Measurements from ENCODE around the gene SLIT3.

The SLIT3 gene

DNA sequence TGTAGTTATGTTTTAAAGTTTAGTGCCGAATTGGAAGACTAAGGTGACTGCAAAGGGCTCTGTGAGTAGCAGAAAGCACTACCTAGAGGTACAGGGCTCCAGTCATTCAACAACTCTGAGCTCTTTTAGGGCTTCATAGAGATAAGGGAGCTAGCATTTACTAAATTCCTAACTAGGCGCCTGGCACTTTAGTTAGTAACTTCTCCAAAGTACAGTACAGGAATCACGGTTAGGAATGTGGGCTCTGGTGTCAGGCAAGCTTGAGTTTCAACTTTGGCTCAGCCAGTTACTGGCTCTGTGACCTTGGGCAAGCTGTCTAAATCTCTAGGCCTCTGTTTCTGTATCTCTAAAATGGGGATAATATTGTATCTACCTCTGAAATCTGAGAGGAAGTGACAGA is 115.3 kb downstream of the SLIT3 start:
- Histone ChIP-seq H3K27ac (ENCODE audit: insufficient read depth, low read length, poor library complexity, severe bottlenecking) (no peak overlapping the region), H3K27me3 (replicated peaks; ENCODE audit: control insufficient read depth, insufficient read depth, low read length, poor library complexity, severe bottlenecking) (no peaks in the 10 kb centered on the region), H3K4me3 (ENCODE audit: insufficient read depth, low read depth, low read length, poor library complexity, severe bottlenecking) (no peak overlapping the region), H3K36me3 (ENCODE audit: control insufficient read depth, insufficient read depth, low read length) (no peaks in the 10 kb centered on the region), H3K9me3 (ENCODE audit: control insufficient read depth, low read length) (no peaks in the 10 kb centered on the region), H3K4me1 (ENCODE audit: control insufficient read depth, insufficient read depth, low read length, poor library complexity, severe bottlenecking) (no peaks in the 10 kb centered on the region)
- DNase-seq, result no peak

DNA sequence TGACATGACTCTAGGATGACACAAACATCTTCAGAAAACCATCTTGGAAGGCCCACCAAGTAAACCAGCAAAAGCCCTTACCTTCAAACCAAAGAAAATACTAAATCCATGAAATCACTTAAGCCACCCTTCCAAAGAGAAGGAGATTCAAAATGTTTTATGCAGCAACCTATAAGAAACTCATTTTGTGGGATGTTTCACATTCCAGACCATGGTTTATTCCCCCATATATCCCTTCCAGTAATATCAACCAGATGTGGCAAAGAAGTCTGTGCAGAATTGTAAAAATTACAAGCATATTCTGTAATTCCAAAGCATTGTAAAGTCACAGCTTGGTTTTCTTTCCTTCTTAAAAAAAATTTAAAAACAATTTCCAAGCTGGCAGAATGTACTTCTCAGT is 117.4 kb downstream of the SLIT3 start:
- no peak overlapping the region for H3K4me3 ChIP-seq (ENCODE audit: insufficient read depth, low read depth, low read length, poor library complexity, severe bottlenecking)
- no peak overlapping the region for H3K27ac ChIP-seq (ENCODE audit: insufficient read depth, low read length, poor library complexity, severe bottlenecking)
- no peaks in the 10 kb centered on the region for H3K9me3 ChIP-seq (ENCODE audit: control insufficient read depth, low read length)
- H3K36me3 ChIP-seq (ENCODE audit: control insufficient read depth, insufficient read depth, low read length), result no peaks in the 10 kb centered on the region
- DNase-seq, result no peak
- H3K4me1 ChIP-seq (ENCODE audit: control insufficient read depth, insufficient read depth, low read length, poor library complexity, severe bottlenecking), result no peaks in the 10 kb centered on the region
- H3K27me3 ChIP-seq (replicated peaks; ENCODE audit: control insufficient read depth, insufficient read depth, low read length, poor library complexity, severe bottlenecking), result no peaks in the 10 kb centered on the region

DNA sequence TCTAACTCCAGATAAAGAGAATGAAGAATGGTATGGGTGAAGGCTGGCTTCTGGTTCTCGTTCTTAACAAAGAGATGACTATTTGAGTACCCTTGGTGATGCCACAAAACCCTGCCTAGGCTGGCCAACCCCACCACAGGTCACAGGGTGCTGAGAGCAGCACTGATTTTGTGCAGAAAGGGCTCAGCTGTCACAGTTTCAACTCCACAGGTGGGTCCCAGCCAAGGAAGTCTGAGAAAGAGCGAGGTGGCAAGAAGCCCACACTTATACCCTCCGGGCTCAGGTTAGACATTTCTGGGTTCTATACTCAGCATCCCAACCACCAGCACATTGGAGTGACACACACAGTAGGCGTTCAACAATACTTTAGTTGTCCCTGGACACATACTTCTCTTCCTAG is 118.1 kb downstream of the SLIT3 start:
- Histone ChIP-seq H3K27ac (ENCODE audit: insufficient read depth, low read length, poor library complexity, severe bottlenecking) (no peak overlapping the region), H3K4me1 (ENCODE audit: control insufficient read depth, insufficient read depth, low read length, poor library complexity, severe bottlenecking) (no peaks in the 10 kb centered on the region), H3K4me3 (ENCODE audit: insufficient read depth, low read depth, low read length, poor library complexity, severe bottlenecking) (no peak overlapping the region), H3K27me3 (replicated peaks; ENCODE audit: control insufficient read depth, insufficient read depth, low read length, poor library complexity, severe bottlenecking) (no peaks in the 10 kb centered on the region), H3K36me3 (ENCODE audit: control insufficient read depth, insufficient read depth, low read length) (no peaks in the 10 kb centered on the region), H3K9me3 (ENCODE audit: control insufficient read depth, low read length) (no peaks in the 10 kb centered on the region)
- DNase-seq, result no peak

DNA sequence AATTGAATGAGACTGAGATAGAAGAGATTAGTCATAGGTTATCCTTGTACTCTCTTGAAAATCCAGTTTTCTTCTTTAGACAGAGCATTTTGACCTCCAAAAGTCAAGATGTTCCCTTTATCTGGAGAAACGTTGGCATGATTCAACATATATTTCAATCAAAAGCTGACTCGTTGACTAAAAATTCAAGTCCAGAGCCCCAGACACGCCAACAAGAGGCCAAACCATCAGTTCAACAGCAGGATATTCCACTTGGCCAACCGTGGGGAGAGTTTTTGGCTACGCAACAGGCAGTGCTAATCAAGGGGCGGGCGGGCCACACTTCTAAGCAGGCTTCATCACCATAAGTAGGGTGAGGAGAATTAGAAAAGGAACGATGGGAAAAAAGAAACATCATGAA is 119.1 kb downstream of the SLIT3 start:
- H3K27ac ChIP-seq (ENCODE audit: insufficient read depth, low read length, poor library complexity, severe bottlenecking), result no peak overlapping the region
- no peak for DNase-seq
- no peaks in the 10 kb centered on the region for H3K27me3 ChIP-seq (replicated peaks; ENCODE audit: control insufficient read depth, insufficient read depth, low read length, poor library complexity, severe bottlenecking)
- H3K4me1 ChIP-seq (ENCODE audit: control insufficient read depth, insufficient read depth, low read length, poor library complexity, severe bottlenecking), result no peaks in the 10 kb centered on the region
- H3K4me3 ChIP-seq (ENCODE audit: insufficient read depth, low read depth, low read length, poor library complexity, severe bottlenecking), result no peak overlapping the region
- no peaks in the 10 kb centered on the region for H3K36me3 ChIP-seq (ENCODE audit: control insufficient read depth, insufficient read depth, low read length)
- H3K9me3 ChIP-seq (ENCODE audit: control insufficient read depth, low read length), result no peaks in the 10 kb centered on the region

DNA sequence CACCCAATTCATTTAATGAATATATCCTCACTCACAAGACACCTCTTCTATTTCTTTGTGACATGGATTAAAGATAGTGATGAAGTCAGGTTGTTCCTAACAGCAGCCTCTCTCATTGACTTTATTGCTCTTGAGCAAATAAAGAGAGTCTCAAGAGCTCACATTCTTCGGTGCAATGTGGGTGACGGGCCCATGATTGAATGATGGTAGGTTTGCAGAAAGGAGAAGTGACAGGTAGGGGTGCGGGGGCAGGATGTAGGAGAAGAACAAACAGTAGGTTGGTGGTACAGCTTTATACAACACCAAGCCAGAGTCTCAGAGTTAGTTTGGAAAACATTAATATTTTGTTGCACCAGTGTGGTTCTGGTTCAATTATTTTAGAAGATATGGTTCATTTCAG is 122.2 kb downstream of the SLIT3 start:
- Histone ChIP-seq H3K9me3 (ENCODE audit: control insufficient read depth, low read length) (no peaks in the 10 kb centered on the region), H3K36me3 (ENCODE audit: control insufficient read depth, insufficient read depth, low read length) (no peaks in the 10 kb centered on the region), H3K27ac (ENCODE audit: insufficient read depth, low read length, poor library complexity, severe bottlenecking) (no peak overlapping the region), H3K4me3 (ENCODE audit: insufficient read depth, low read depth, low read length, poor library complexity, severe bottlenecking) (no peak overlapping the region), H3K27me3 (replicated peaks; ENCODE audit: control insufficient read depth, insufficient read depth, low read length, poor library complexity, severe bottlenecking) (no peaks in the 10 kb centered on the region), H3K4me1 (ENCODE audit: control insufficient read depth, insufficient read depth, low read length, poor library complexity, severe bottlenecking) (no peaks in the 10 kb centered on the region)
- no peak for DNase-seq

DNA sequence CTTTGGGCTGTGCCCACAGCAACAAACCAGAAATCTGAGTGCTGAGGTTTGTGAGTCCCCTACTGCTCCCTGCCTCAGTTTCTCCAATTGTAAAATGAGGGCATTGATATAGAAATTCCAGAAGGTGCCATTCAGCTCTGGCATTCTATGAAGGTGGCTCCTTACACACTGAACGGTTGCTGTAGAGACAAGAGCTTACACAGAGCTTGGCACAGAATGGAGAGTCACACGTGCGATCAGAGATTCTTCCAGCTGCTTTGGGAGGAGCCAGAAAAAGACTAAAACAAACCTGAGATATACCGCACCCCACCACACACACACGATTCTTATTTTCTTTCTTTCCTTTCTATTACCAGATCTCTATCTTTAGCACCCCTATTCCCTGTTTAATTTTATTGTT is 122.7 kb downstream of the SLIT3 start:
- no peaks in the 10 kb centered on the region for H3K36me3 ChIP-seq (ENCODE audit: control insufficient read depth, insufficient read depth, low read length)
- H3K27ac ChIP-seq (ENCODE audit: insufficient read depth, low read length, poor library complexity, severe bottlenecking), result no peak overlapping the region
- no peaks in the 10 kb centered on the region for H3K27me3 ChIP-seq (replicated peaks; ENCODE audit: control insufficient read depth, insufficient read depth, low read length, poor library complexity, severe bottlenecking)
- no peaks in the 10 kb centered on the region for H3K9me3 ChIP-seq (ENCODE audit: control insufficient read depth, low read length)
- H3K4me1 ChIP-seq (ENCODE audit: control insufficient read depth, insufficient read depth, low read length, poor library complexity, severe bottlenecking), result no peaks in the 10 kb centered on the region
- no peak overlapping the region for H3K4me3 ChIP-seq (ENCODE audit: insufficient read depth, low read depth, low read length, poor library complexity, severe bottlenecking)
- DNase-seq, result no peak

DNA sequence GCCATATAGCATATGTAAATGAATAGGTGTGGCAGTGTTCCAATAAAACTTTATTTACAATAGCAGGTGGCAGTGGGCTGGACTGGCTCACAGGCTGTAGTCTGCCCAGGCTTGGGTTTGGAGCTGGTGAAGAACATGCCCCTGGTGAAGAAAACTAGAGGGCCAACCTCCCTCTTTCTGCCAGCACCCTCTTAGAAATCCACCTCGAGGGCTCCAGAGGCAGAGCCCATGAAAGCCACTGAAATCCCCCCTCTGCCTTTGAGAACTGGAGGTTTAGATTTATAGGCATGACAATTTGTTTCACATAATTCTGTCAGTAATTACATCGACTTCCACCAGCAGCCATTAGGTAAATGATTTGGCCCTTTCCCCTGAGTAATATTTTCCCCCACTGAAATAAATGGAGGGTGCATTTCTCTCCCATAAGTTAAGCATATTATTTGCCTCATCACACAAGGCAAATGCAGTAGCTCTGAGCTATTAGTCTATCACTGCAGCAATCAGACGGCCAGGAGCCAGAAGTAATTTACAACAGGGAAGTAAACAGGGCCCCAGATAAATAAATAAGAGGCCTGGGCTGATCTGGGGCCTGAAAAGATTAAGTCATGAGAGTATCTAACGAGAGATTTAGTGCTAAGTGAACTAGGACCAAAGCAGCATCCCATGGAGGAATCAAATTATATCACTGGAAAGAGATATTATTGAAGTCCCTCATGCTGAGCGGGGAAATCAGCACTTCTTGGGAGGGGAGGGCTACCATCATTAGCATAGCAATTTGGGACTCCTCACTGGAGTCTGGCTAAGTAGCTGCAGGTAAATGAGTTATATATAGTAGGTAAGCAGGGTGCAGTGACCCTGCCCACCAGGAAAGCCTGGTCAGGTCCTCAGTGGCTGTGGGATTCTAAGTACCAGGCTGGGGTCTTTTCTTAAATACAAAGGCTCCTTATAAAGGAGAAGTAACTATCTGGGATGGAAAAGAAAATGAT is 123.9 kb downstream of the SLIT3 start:
- no peaks in the 10 kb centered on the region for H3K27me3 ChIP-seq (replicated peaks; ENCODE audit: control insufficient read depth, insufficient read depth, low read length, poor library complexity, severe bottlenecking)
- no peak for DNase-seq
- no peaks in the 10 kb centered on the region for H3K4me1 ChIP-seq (ENCODE audit: control insufficient read depth, insufficient read depth, low read length, poor library complexity, severe bottlenecking)
- no peak overlapping the region for H3K27ac ChIP-seq (ENCODE audit: insufficient read depth, low read length, poor library complexity, severe bottlenecking)
- H3K4me3 ChIP-seq (ENCODE audit: insufficient read depth, low read depth, low read length, poor library complexity, severe bottlenecking), result no peak overlapping the region
- H3K36me3 ChIP-seq (ENCODE audit: control insufficient read depth, insufficient read depth, low read length), result no peaks in the 10 kb centered on the region
- no peaks in the 10 kb centered on the region for H3K9me3 ChIP-seq (ENCODE audit: control insufficient read depth, low read length)

DNA sequence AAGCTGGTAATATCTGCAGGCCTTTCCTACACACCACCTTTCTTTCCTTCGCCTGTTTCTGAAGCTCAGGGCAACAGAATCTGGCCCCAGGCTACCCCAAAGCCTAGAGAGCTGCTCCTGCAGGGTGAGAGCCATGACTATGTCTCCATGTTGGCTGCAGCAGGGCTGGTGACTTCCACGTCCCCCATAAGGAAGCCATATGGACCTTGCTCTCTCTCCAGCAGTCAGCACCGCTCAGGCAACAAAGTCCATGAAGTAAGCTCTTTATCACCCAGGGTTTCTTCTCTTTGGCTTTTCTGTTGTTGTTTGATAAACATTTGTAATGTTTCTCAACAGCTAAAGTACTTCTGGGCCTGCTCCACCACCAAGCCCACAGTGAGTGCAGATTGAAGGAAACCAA is 125.2 kb downstream of the SLIT3 start:
- DNase-seq, result no peak
- Histone ChIP-seq H3K4me3 (ENCODE audit: insufficient read depth, low read depth, low read length, poor library complexity, severe bottlenecking) (no peak overlapping the region), H3K4me1 (ENCODE audit: control insufficient read depth, insufficient read depth, low read length, poor library complexity, severe bottlenecking) (no peaks in the 10 kb centered on the region), H3K27ac (ENCODE audit: insufficient read depth, low read length, poor library complexity, severe bottlenecking) (no peak overlapping the region), H3K27me3 (replicated peaks; ENCODE audit: control insufficient read depth, insufficient read depth, low read length, poor library complexity, severe bottlenecking) (no peaks in the 10 kb centered on the region), H3K36me3 (ENCODE audit: control insufficient read depth, insufficient read depth, low read length) (no peaks in the 10 kb centered on the region), H3K9me3 (ENCODE audit: control insufficient read depth, low read length) (no peaks in the 10 kb centered on the region)

DNA sequence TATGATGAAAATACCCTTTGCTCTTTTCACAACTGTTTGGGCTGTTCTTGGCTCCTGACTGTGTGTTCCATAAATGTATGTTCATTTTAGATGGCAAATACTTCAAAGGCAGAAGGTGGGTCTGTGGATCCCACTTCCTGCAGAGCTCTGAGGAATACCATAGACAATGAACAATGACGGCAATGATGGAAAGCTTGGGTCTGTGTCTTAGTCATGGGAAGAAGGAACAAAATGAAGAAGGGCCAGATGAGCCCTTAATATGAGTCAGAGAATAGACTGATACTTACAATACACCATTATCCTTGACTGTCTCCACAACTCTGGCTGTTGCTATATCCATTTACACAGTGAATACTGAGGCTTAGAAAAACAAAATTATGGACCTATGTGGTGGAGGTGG is 126.0 kb downstream of the SLIT3 start:
- no peak overlapping the region for H3K4me3 ChIP-seq (ENCODE audit: insufficient read depth, low read depth, low read length, poor library complexity, severe bottlenecking)
- H3K9me3 ChIP-seq (ENCODE audit: control insufficient read depth, low read length), result no peaks in the 10 kb centered on the region
- no peaks in the 10 kb centered on the region for H3K27me3 ChIP-seq (replicated peaks; ENCODE audit: control insufficient read depth, insufficient read depth, low read length, poor library complexity, severe bottlenecking)
- H3K27ac ChIP-seq (ENCODE audit: insufficient read depth, low read length, poor library complexity, severe bottlenecking), result no peak overlapping the region
- DNase-seq, result no peak
- H3K36me3 ChIP-seq (ENCODE audit: control insufficient read depth, insufficient read depth, low read length), result no peaks in the 10 kb centered on the region
- no peaks in the 10 kb centered on the region for H3K4me1 ChIP-seq (ENCODE audit: control insufficient read depth, insufficient read depth, low read length, poor library complexity, severe bottlenecking)

DNA sequence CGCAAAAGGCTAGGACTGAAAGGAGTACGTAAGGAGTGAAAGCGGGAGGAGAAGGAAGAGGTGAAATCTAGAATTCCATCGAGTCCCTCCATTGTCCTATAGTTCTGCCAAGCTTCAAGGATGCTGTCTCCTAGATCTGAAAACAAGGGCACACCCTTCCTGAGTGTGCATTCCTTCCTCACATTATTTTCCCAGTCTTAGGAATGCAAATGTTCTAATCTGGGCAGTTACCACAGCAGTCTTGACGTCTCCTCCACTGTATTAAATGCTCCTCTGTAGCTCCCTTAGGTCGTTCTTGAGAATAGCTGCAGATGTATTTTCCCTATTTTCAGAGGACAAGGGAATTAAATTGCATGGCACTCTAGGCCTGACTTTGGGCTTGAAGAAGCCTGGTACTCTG is 127.6 kb downstream of the SLIT3 start:
- Histone ChIP-seq H3K4me3 (ENCODE audit: insufficient read depth, low read depth, low read length, poor library complexity, severe bottlenecking) (no peak overlapping the region), H3K27me3 (replicated peaks; ENCODE audit: control insufficient read depth, insufficient read depth, low read length, poor library complexity, severe bottlenecking) (no peaks in the 10 kb centered on the region), H3K36me3 (ENCODE audit: control insufficient read depth, insufficient read depth, low read length) (no peaks in the 10 kb centered on the region), H3K4me1 (ENCODE audit: control insufficient read depth, insufficient read depth, low read length, poor library complexity, severe bottlenecking) (no peaks in the 10 kb centered on the region), H3K9me3 (ENCODE audit: control insufficient read depth, low read length) (no peaks in the 10 kb centered on the region), H3K27ac (ENCODE audit: insufficient read depth, low read length, poor library complexity, severe bottlenecking) (no peak overlapping the region)
- DNase-seq, result no peak
